SK-N-SH treated with all-trans-retinoic acid at 6 μM for 48 hours (cell line): ENCODE results near the gene SLC30A9.

Experiments
- ATAC-seq: fragments of 200-7000 bp; cut with Tn5 transposase; 3 replicates; pipeline ENCODE4 v1.9.1; 2020; ENCODE audit warnings: mild to moderate bottlenecking, moderate library complexity
- ARNTL ChIP-seq: fragments of 450-650 bp; formaldehyde crosslinking; IDR thresholded peaks from 2 replicates; pipeline ENCODE4 v1.5.0; 2020; ENCODE audit warnings: low read depth, mild to moderate bottlenecking, moderate library complexity, borderline replicate concordance
- BACH2 ChIP-seq: fragments of 250-450 bp; sonication (Bioruptor Pico); IDR thresholded peaks from 2 replicates; pipeline ENCODE4 v1.9.0; 2021; ENCODE audit warnings: mild to moderate bottlenecking, borderline replicate concordance
- CREB5 ChIP-seq: fragments of 250-450 bp; sonication (Bioruptor Pico); IDR thresholded peaks from 2 replicates; pipeline ENCODE4 v1.5.1; 2020; ENCODE audit warnings: low read depth, mild to moderate bottlenecking, moderate library complexity
- CSRNP3 ChIP-seq: fragments of 250-450 bp; sonication (Bioruptor Pico); IDR thresholded peaks from 2 replicates; pipeline ENCODE4 v1.5.1; 2021; ENCODE audit warnings: mild to moderate bottlenecking, moderate library complexity
- ESRRG ChIP-seq: fragments of 250-450 bp; sonication (Bioruptor Pico); IDR thresholded peaks from 2 replicates; pipeline ENCODE4 v1.6.1; 2021; ENCODE audit warnings: mild to moderate bottlenecking
- ISL1 ChIP-seq: fragments of 250-450 bp; sonication (Bioruptor Pico); IDR thresholded peaks from 2 replicates; pipeline ENCODE4 v2.1.2; 2022; ENCODE audit warnings: mild to moderate bottlenecking, moderate library complexity
- OSR1 ChIP-seq: fragments of 250-450 bp; sonication (Bioruptor Pico); IDR thresholded peaks from 2 replicates; pipeline ENCODE4 v1.8.0; 2022; ENCODE audit warnings: moderate library complexity, mild to moderate bottlenecking, inconsistent platforms
- POU6F1 ChIP-seq: fragments of 250-450 bp; sonication (Bioruptor Pico); IDR thresholded peaks from 2 replicates; pipeline ENCODE4 v1.8.0; 2021; ENCODE audit warnings: low read depth, mild to moderate bottlenecking, moderate library complexity, borderline replicate concordance
- PPARA ChIP-seq: fragments of 250-450 bp; sonication (Bioruptor Pico); IDR thresholded peaks from 2 replicates; pipeline ENCODE4 v1.5.0; 2020; ENCODE audit warnings: mild to moderate bottlenecking, borderline replicate concordance
- RARB ChIP-seq: fragments of 250-450 bp; sonication (Bioruptor Pico); IDR thresholded peaks from 2 replicates; pipeline ENCODE4 v1.8.0; 2021; ENCODE audit warnings: mild to moderate bottlenecking, moderate library complexity
- SNAI2 ChIP-seq: fragments of 250-450 bp; sonication (Bioruptor Pico); IDR thresholded peaks from 2 replicates; pipeline ENCODE4 v1.5.0; 2020; ENCODE audit warnings: mild to moderate bottlenecking, moderate library complexity
- TCF4 ChIP-seq: fragments of 250-450 bp; sonication (Bioruptor Pico); IDR thresholded peaks from 2 replicates; pipeline ENCODE4 v1.8.0; 2021; ENCODE audit warnings: mild to moderate bottlenecking, moderate library complexity, borderline replicate concordance
- TOX ChIP-seq: fragments of 250-450 bp; sonication (Bioruptor Pico); IDR thresholded peaks from 2 replicates; pipeline ENCODE4 v1.8.0; 2021; ENCODE audit warnings: mild to moderate bottlenecking, moderate library complexity, borderline replicate concordance
- ZC3H10 ChIP-seq: fragments of 250-450 bp; sonication (Bioruptor Pico); IDR thresholded peaks from 2 replicates; pipeline ENCODE4 v1.5.1; 2021; ENCODE audit warnings: mild to moderate bottlenecking, moderate library complexity
- ZFP3 ChIP-seq: fragments of 250-450 bp; sonication (Bioruptor Pico); IDR thresholded peaks from 2 replicates; pipeline ENCODE4 v1.5.0; 2020; ENCODE audit warnings: mild to moderate bottlenecking, moderate library complexity
- ZFP30 ChIP-seq: fragments of 450-650 bp; formaldehyde crosslinking; IDR thresholded peaks from 2 replicates; pipeline ENCODE4 v1.5.0; 2022; ENCODE audit warnings: mild to moderate bottlenecking, moderate library complexity
- ZNF565 ChIP-seq: fragments of 450-650 bp; formaldehyde crosslinking; conservative IDR thresholded peaks from 2 replicates; pipeline ENCODE4 v1.5.0; 2020; ENCODE audit warnings: low read depth, mild to moderate bottlenecking, moderate library complexity
- ZNF70 ChIP-seq: fragments of 450-650 bp; formaldehyde crosslinking; IDR thresholded peaks from 2 replicates; pipeline ENCODE4 v1.5.0; 2020; ENCODE audit warnings: mild to moderate bottlenecking, moderate library complexity
- ZNF8 ChIP-seq: fragments of 450-650 bp; formaldehyde crosslinking; IDR thresholded peaks from 2 replicates; pipeline ENCODE4 v1.5.0; 2020; ENCODE audit warnings: mild to moderate bottlenecking, moderate library complexity
- TF ChIP-seq, protein P1 (sequence below): fragments of 250-450 bp; sonication (Bioruptor Pico); IDR thresholded peaks from 2 replicates; pipeline ENCODE4 v1.8.0; 2020; ENCODE audit warnings: mild to moderate bottlenecking, moderate library complexity, borderline replicate concordance

Gene SLC30A9

DNA sequence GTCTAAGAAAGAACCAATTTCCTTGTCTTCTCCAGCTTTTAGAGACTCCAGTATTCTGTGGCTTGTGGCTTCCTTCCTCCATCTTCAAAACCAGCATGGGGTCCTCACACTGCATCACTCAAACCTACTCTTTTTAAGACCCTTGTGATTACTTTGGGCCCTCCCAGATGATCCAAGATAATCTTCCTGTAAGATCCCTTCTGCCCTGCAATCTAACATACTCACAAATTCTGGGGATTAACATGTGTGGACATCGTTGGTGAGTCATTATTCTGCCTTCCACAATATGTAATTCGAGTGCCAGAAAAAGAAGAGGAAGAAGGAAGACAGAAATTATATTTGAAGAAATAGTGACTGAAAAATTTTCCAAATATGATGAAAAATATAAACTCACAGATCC lies 114.2 kb downstream of the SLC30A9 start:
- no peak for ATAC-seq

DNA sequence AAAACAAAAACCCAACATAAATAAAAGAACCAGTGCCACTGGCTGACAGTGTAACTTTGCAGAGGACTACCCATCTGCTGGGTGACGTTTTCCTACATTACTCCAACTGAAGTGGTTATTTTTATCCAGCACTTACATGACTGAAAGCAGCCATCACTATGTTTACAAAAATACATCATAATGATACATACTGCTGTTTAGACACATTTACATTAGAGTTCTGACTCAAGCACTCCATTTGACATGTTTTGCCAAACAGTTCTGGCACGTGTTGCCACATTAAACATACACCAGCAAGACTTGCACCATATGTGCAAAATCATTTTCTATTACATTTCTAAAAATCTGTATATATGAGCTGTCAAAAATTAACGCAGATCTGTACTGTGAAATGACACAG lies 122.5 kb downstream of the SLC30A9 start:
- ATAC-seq = no peak
- TF ChIP-seq BACH2 (CRISPR knock-in tag) (no peak), OSR1 (CRISPR knock-in tag) (no peak), PPARA (no peak), ZC3H10 (CRISPR knock-in tag) (no peak), POU6F1 (CRISPR knock-in tag) (no peak), ESRRG (CRISPR knock-in tag) (no peak), CSRNP3 (CRISPR knock-in tag) (no peak), TCF4 (CRISPR knock-in tag) (no peak), ZNF565 (CRISPR knock-in tag) (no peak), ARNTL (CRISPR knock-in tag) (no peak), TOX (no peak)
- TF ChIP-seq, protein P1, sequence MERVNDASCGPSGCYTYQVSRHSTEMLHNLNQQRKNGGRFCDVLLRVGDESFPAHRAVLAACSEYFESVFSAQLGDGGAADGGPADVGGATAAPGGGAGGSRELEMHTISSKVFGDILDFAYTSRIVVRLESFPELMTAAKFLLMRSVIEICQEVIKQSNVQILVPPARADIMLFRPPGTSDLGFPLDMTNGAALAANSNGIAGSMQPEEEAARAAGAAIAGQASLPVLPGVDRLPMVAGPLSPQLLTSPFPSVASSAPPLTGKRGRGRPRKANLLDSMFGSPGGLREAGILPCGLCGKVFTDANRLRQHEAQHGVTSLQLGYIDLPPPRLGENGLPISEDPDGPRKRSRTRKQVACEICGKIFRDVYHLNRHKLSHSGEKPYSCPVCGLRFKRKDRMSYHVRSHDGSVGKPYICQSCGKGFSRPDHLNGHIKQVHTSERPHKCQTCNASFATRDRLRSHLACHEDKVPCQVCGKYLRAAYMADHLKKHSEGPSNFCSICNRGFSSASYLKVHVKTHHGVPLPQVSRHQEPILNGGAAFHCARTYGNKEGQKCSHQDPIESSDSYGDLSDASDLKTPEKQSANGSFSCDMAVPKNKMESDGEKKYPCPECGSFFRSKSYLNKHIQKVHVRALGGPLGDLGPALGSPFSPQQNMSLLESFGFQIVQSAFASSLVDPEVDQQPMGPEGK (CRISPR knock-in tag) = no peak

More for the DNA sequence above, 114.2 kb downstream of the SLC30A9 start:
- TF ChIP-seq ISL1 (CRISPR knock-in tag) (no peak), TOX (no peak), POU6F1 (CRISPR knock-in tag) (no peak), OSR1 (CRISPR knock-in tag) (no peak), ZFP30 (no peak), ZNF8 (no peak), CSRNP3 (CRISPR knock-in tag) (no peak), ZNF565 (CRISPR knock-in tag) (no peak), TCF4 (CRISPR knock-in tag) (no peak), RARB (no peak), ZFP3 (CRISPR knock-in tag) (no peak), ZC3H10 (CRISPR knock-in tag) (no peak), ESRRG (CRISPR knock-in tag) (no peak), ARNTL (CRISPR knock-in tag) (no peak), ZNF70 (no peak), SNAI2 (no peak), BACH2 (CRISPR knock-in tag) (no peak)
- TF ChIP-seq, protein P1 (CRISPR knock-in tag) = no peak
- TF ChIP-seq, all 23 proteins: peak for 0

- no peak for ATAC-seq
- no peak for TF ChIP-seq ZNF565 (CRISPR knock-in tag)
- no peak for TF ChIP-seq ISL1 (CRISPR knock-in tag)
- no peak for TF ChIP-seq ZNF8
- TF ChIP-seq CREB5 = no peak
- TF ChIP-seq ARNTL (CRISPR knock-in tag) = no peak
- no peak for TF ChIP-seq ZFP3 (CRISPR knock-in tag)
- TF ChIP-seq ESRRG (CRISPR knock-in tag) = no peak
- no peak for TF ChIP-seq POU6F1 (CRISPR knock-in tag)
- TF ChIP-seq SNAI2 = no peak
- TF ChIP-seq CSRNP3 (CRISPR knock-in tag) = no peak
These were observed 129.6 kb downstream of the SLC30A9 start for GRCh38 chr4:42119886-42120285.
